Chondrocyte (in vitro differentiated cells): ENCODE results near the gene CLCF1. TPM values are rescaled to one million over a fixed set of nuclear protein-coding genes. Genes with fewer than 3 reads are reported as not detected.

Source experiments
- DNase-seq: peaks from one replicate; pipeline ENCODE4 v3.0.0; 2021; ENCODE audit warnings: mixed read lengths, low spot score
- H3K27ac Mint-ChIP-seq: one replicate; pipeline ENCODE4 v1.8.0; 2021; ENCODE audit warnings: mild to moderate bottlenecking, moderate library complexity, mixed read lengths; ENCODE audit not compliant: unreplicated experiment
- H3K27me3 Mint-ChIP-seq: 2 replicates; pipeline ENCODE4 v1.8.0; 2021; ENCODE audit warnings: low read depth, mixed read lengths
- H3K36me3 Mint-ChIP-seq: 2 replicates; pipeline ENCODE4 v1.8.0; 2021; ENCODE audit warnings: low read depth, mixed read lengths
- H3K4me1 Mint-ChIP-seq: 2 replicates; pipeline ENCODE4 v1.8.0; 2021; ENCODE audit warnings: low read depth, mild to moderate bottlenecking, mixed read lengths
- H3K4me3 Mint-ChIP-seq: one replicate; pipeline ENCODE4 v1.8.0; 2021; ENCODE audit warnings: mild to moderate bottlenecking, moderate library complexity, mixed read lengths; ENCODE audit not compliant: unreplicated experiment
- H3K9me3 Mint-ChIP-seq: 2 replicates; pipeline ENCODE4 v1.8.0; 2021; ENCODE audit warnings: low read depth, mixed read lengths
- total RNA-seq: library from RNA; stranded (reverse); gene quantifications from 3 replicates; pipeline ENCODE4 v1.2.1, GENCODE V29; 2021
- TF ChIP-seq, protein P1 (sequence below): fragments of 200-600 bp; sonication (generic); IDR thresholded peaks from 2 replicates; pipeline ENCODE4 v1.5.0; 2021; ENCODE audit warnings: antibody characterized with exemption, mild to moderate bottlenecking, moderate library complexity

The CLCF1 gene
- total RNA-seq, 1 donor from 2014 or later: 4.9 TPM

DNA sequence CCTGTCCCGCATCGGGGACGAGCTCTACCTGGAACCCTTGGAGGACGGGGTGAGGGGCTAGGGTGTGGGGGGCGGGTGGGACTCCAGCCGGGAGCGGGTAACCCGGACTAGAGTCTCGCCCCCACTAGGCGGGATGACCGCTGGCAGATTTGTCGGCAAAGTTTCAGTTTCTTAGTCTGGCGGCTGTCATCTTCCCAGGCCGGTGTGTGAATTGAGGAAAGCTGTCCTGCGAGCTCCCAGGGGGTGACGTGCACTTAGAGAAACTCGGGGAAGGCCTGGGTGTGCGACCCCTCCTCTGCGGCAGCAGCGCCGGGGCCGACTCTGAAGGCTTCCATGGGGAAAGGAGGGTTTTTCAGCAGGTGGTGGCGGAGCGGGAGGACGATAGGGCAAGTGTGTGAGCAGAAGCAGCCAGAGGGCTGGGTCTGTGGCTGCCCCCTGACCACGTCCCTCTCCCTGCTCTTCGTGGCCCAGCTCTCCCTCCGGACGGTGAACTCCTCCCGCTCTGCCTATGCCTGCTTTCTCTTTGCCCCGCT lies 18.9 kb upstream of the CLCF1 start:
- peaks cover 21% of the 10 kb centered on the region for H3K4me1 Mint-ChIP-seq
- H3K36me3 Mint-ChIP-seq: peaks cover 3% of the 10 kb centered on the region
- no peaks in the 10 kb centered on the region for H3K9me3 Mint-ChIP-seq

DNA sequence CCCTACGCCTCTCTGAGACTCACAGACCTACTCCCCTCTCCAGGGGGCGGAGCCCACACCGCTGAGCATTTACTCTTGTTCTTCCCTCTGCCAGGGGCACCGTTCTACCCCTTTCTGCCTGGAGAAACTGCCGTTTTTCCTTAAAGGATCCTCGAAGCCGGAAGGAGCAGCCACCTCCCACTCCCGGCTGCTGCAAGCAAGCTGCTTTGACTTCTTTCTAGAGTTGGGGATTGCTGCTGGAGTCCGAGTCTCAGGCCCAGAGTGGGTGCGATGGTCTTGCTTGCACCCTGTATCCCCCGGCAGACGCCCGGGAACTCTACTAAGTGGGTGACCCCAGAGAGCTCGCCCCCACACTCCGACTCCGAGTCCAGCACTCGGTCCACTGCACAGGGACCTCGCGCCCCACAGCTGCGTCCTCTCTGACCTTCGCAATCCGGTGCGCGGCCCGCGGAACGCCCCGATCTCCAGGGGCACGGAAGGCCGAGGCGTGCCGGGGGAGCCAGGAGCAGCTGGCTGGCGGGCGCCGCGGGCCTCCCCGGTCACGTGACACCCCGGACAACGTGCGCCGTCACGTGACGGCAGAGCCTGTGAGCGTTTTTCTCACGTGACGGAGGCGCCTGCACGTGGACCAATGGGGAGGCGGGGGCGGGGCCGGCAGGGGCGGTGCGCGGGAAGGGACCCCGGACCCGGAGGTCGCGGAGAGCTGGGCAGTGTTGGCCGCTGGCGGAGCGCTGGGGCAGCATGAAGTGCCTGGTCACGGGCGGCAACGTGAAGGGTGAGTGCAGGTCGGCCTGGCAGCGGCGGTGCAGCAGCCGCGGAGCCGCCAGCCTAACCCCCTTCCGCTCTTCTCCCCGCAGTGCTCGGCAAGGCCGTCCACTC lies 18.1 kb upstream of the CLCF1 start, which contains the start of gene RAD9A:
Gene RAD9A, plus strand, starts transcription at position 683 of the 879 bp plus-strand sequence. Its CDS starts 59 bp downstream, at position 742.
- Mint-ChIP-seq H3K27me3 (no peaks in the 10 kb centered on the region), H3K4me1 (peaks cover 21% of the 10 kb centered on the region), H3K9me3 (no peaks in the 10 kb centered on the region), H3K27ac (peak within 1 kb of the TSS; percentile 92), H3K36me3 (peaks cover 1% of the 10 kb centered on the region), H3K4me3 (peak within 1 kb of the TSS; percentile 90)
- no peak for DNase-seq
- TF ChIP-seq, protein P1, sequence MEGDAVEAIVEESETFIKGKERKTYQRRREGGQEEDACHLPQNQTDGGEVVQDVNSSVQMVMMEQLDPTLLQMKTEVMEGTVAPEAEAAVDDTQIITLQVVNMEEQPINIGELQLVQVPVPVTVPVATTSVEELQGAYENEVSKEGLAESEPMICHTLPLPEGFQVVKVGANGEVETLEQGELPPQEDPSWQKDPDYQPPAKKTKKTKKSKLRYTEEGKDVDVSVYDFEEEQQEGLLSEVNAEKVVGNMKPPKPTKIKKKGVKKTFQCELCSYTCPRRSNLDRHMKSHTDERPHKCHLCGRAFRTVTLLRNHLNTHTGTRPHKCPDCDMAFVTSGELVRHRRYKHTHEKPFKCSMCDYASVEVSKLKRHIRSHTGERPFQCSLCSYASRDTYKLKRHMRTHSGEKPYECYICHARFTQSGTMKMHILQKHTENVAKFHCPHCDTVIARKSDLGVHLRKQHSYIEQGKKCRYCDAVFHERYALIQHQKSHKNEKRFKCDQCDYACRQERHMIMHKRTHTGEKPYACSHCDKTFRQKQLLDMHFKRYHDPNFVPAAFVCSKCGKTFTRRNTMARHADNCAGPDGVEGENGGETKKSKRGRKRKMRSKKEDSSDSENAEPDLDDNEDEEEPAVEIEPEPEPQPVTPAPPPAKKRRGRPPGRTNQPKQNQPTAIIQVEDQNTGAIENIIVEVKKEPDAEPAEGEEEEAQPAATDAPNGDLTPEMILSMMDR: peak; percentile 25

More for the DNA sequence above, 18.9 kb upstream of the CLCF1 start:
- DNase-seq: no peak
- H3K27ac Mint-ChIP-seq: peak overlapping the region; percentile 92
- H3K4me3 Mint-ChIP-seq: peak overlapping the region; percentile 90
- H3K27me3 Mint-ChIP-seq: no peaks in the 10 kb centered on the region
- TF ChIP-seq, protein P1: no peak

GRCh38 chr11:67390947-67391303 lies 17.5 kb upstream of the CLCF1 start:
- Mint-ChIP-seq H3K27ac (peak overlapping the region; percentile 83), H3K9me3 (no peaks in the 10 kb centered on the region), H3K4me1 (peaks cover 21% of the 10 kb centered on the region), H3K27me3 (no peaks in the 10 kb centered on the region), H3K4me3 (peak overlapping the region; percentile 90), H3K36me3 (peaks cover 1% of the 10 kb centered on the region)
- no peak for DNase-seq
- TF ChIP-seq, protein P1: no peak

GRCh38 chr11:67389477-67389876 lies 16.1 kb upstream of the CLCF1 start:
- TF ChIP-seq, protein P1: peak; percentile 77
- H3K27me3 Mint-ChIP-seq: no peaks in the 10 kb centered on the region
- H3K4me1 Mint-ChIP-seq: peaks cover 34% of the 10 kb centered on the region
- peak overlapping the region; percentile 14 for H3K27ac Mint-ChIP-seq
- H3K36me3 Mint-ChIP-seq: peaks cover 1% of the 10 kb centered on the region
- H3K9me3 Mint-ChIP-seq: no peaks in the 10 kb centered on the region
- peak overlapping the region; percentile 42 for H3K4me3 Mint-ChIP-seq
- DNase-seq: no peak

GRCh38 chr11:67387518-67387917 lies 14.1 kb upstream of the CLCF1 start:
- no peak for DNase-seq
- Mint-ChIP-seq H3K4me1 (peaks cover 34% of the 10 kb centered on the region), H3K4me3 (no peak overlapping the region), H3K9me3 (no peaks in the 10 kb centered on the region), H3K27ac (no peak overlapping the region), H3K36me3 (no peaks in the 10 kb centered on the region), H3K27me3 (no peaks in the 10 kb centered on the region)
- TF ChIP-seq, protein P1: no peak
